Neural progenitor cell (in vitro differentiated cells): ENCODE results near the gene CRB3.

ENCODE experiments used
- EZH2 ChIP-seq: fragments of 200-600 bp; sonication (generic); IDR thresholded peaks from 2 replicates; pipeline ENCODE4 v1.6.1; 2017; ENCODE audit warnings: antibody characterized with exemption, mild to moderate bottlenecking, moderate library complexity
- TF ChIP-seq, protein P1 (sequence below): fragments of 200-600 bp; sonication (generic); IDR thresholded peaks from 2 replicates; pipeline ENCODE4 v1.5.1; 2017; ENCODE audit warnings: antibody characterized with exemption, mild to moderate bottlenecking

GRCh38 chr19:6433165-6433564 is 30.9 kb upstream of the CRB3 start:
- TF ChIP-seq, protein P1, sequence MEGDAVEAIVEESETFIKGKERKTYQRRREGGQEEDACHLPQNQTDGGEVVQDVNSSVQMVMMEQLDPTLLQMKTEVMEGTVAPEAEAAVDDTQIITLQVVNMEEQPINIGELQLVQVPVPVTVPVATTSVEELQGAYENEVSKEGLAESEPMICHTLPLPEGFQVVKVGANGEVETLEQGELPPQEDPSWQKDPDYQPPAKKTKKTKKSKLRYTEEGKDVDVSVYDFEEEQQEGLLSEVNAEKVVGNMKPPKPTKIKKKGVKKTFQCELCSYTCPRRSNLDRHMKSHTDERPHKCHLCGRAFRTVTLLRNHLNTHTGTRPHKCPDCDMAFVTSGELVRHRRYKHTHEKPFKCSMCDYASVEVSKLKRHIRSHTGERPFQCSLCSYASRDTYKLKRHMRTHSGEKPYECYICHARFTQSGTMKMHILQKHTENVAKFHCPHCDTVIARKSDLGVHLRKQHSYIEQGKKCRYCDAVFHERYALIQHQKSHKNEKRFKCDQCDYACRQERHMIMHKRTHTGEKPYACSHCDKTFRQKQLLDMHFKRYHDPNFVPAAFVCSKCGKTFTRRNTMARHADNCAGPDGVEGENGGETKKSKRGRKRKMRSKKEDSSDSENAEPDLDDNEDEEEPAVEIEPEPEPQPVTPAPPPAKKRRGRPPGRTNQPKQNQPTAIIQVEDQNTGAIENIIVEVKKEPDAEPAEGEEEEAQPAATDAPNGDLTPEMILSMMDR = no peak
- TF ChIP-seq EZH2 = no peak
